ENCODE results near the gene APBA2. TPM values are rescaled to one million over a fixed set of nuclear protein-coding genes. Genes with fewer than 3 reads are reported as not detected.
"Not testable (repeated sequence)": the region's sequence is repeated elsewhere in the genome, so short reads cannot be mapped to it uniquely, and the experiment has no call there.

APBA2 gene
- total RNA-seq, 2 experiments from 2014 or later = 30.8 to 32.0 TPM

GRCh38 chr15:29018995-29019976 is 133.5 kb downstream of the APBA2 start:
- ATAC-seq (no peak), DNase-seq (no peak)
- H3K27me3 Mint-ChIP-seq = no peaks in the 10 kb centered on the region
- no peak overlapping the region for H3K4me3 Mint-ChIP-seq
- POLR2A ChIA-PET = no interaction called here
- peaks cover 26% of the 10 kb centered on the region for H3K4me1 Mint-ChIP-seq (ENCODE audit: low read depth)
- H3K36me3 Mint-ChIP-seq (ENCODE audit: low read depth) = no peaks in the 10 kb centered on the region
- H3K27ac Mint-ChIP-seq = no peak overlapping the region
- no peak for TF ChIP-seq CTCF (IDR thresholded peaks at IDR 0.05)
- intact Hi-C loops (cut with micrococcal nuclease) = no loop called here
- CTCF ChIA-PET = no interaction called here
- H3K9me3 Mint-ChIP-seq = no peaks in the 10 kb centered on the region

GRCh38 chr15:29021857-29022256 is 136.1 kb downstream of the APBA2 start:
- H3K27ac Mint-ChIP-seq = no peak overlapping the region
- intact Hi-C loops (cut with micrococcal nuclease) = no loop called here
- H3K9me3 Mint-ChIP-seq = no peaks in the 10 kb centered on the region
- DNase-seq = no peak
- ChIA-PET POLR2A (no interaction called here), CTCF (no interaction called here)
- no peaks in the 10 kb centered on the region for H3K27me3 Mint-ChIP-seq
- H3K4me1 Mint-ChIP-seq (ENCODE audit: low read depth) = peaks cover 20% of the 10 kb centered on the region
- no peak for ATAC-seq
- H3K4me3 Mint-ChIP-seq = no peak overlapping the region
- no peak for TF ChIP-seq CTCF (IDR thresholded peaks at IDR 0.05)
- peaks cover 1% of the 10 kb centered on the region for H3K36me3 Mint-ChIP-seq (ENCODE audit: low read depth)

GRCh38 chr15:29024662-29025061 is 138.9 kb downstream of the APBA2 start:
- no peak overlapping the region for H3K27ac Mint-ChIP-seq
- no peak overlapping the region for H3K4me3 Mint-ChIP-seq
- intact Hi-C loops (cut with micrococcal nuclease) = no loop called here
- peaks cover 10% of the 10 kb centered on the region for H3K36me3 Mint-ChIP-seq (ENCODE audit: low read depth)
- no peaks in the 10 kb centered on the region for H3K27me3 Mint-ChIP-seq
- TF ChIP-seq CTCF (IDR thresholded peaks at IDR 0.05) = no peak
- DNase-seq = no peak
- CTCF ChIA-PET = interaction anchor here (1.0 kb wide), 1 partner anchor 26 kb away, joined by 3 read pairs; no protein-coding TSS in a partner anchor
- H3K4me1 Mint-ChIP-seq (ENCODE audit: low read depth) = peaks cover 26% of the 10 kb centered on the region
- ATAC-seq = no peak
- H3K9me3 Mint-ChIP-seq = peaks cover 2% of the 10 kb centered on the region
- POLR2A ChIA-PET = no interaction called here

- peaks cover 29% of the 10 kb centered on the region for H3K4me1 Mint-ChIP-seq (ENCODE audit: low read depth)
- H3K27me3 Mint-ChIP-seq; intact Hi-C loops (cut with micrococcal nuclease); POLR2A ChIA-PET; H3K27ac Mint-ChIP-seq; DNase-seq; CTCF ChIA-PET; ATAC-seq; H3K4me3 Mint-ChIP-seq; H3K9me3 Mint-ChIP-seq: not testable (repeated sequence)
- peaks cover 10% of the 10 kb centered on the region for H3K36me3 Mint-ChIP-seq (ENCODE audit: low read depth)
These were observed 139.6 kb downstream of the APBA2 start for GRCh38 chr15:29025411-29025810.

- H3K9me3 Mint-ChIP-seq; POLR2A ChIA-PET; H3K4me3 Mint-ChIP-seq; ATAC-seq; intact Hi-C loops (cut with micrococcal nuclease); H3K27me3 Mint-ChIP-seq; H3K27ac Mint-ChIP-seq; DNase-seq: not testable (repeated sequence)
- CTCF ChIA-PET = interaction anchor here (0.7 to 1.5 kb wide), 3 partner anchors 12 to 74 kb away, joined by 3 read pairs; no protein-coding TSS in a partner anchor
- Mint-ChIP-seq H3K4me1 (ENCODE audit: low read depth) (peaks cover 48% of the 10 kb centered on the region), H3K36me3 (ENCODE audit: low read depth) (peaks cover 23% of the 10 kb centered on the region)
These were observed 142.4 kb downstream of the APBA2 start for GRCh38 chr15:29028158-29028557.

GRCh38 chr15:29029651-29030195 is 143.9 kb downstream of the APBA2 start:
- Mint-ChIP-seq H3K27me3 (no peaks in the 10 kb centered on the region), H3K4me3 (no peak overlapping the region), H3K27ac (no peak overlapping the region), H3K9me3 (peaks cover 8% of the 10 kb centered on the region), H3K4me1 (ENCODE audit: low read depth) (peaks cover 50% of the 10 kb centered on the region), H3K36me3 (ENCODE audit: low read depth) (peaks cover 26% of the 10 kb centered on the region)
- intact Hi-C loops (cut with micrococcal nuclease) = no loop called here
- CTCF ChIA-PET = interaction anchor here (1.1 to 1.5 kb wide), 3 partner anchors 10 to 72 kb away, joined by 3 read pairs; no protein-coding TSS in a partner anchor
- no peak for TF ChIP-seq CTCF (IDR thresholded peaks at IDR 0.05)
- ATAC-seq (no peak), DNase-seq (no peak)
- POLR2A ChIA-PET = interaction anchor here (1.0 kb wide), 1 partner anchor 8 kb away, joined by 3 read pairs; no protein-coding TSS in a partner anchor
